CD4-positive, alpha-beta T cell treated with Interleukin-15 for 1 hour (primary cell): ENCODE data around the gene GTF2E1.
"Not testable (repeated sequence)": the region's sequence is repeated elsewhere in the genome, so short reads cannot be mapped to it uniquely, and the experiment has no call there.

Experiments used
- DNase-seq: peaks from one replicate; pipeline ENCODE4 v3.0.0-alpha.2; 2020

The GTF2E1 gene

GRCh38 chr3:120756061-120756460, 13.5 kb downstream of the GTF2E1 start:
- no peak for DNase-seq

GRCh38 chr3:120758551-120758950, 16.0 kb downstream of the GTF2E1 start:
- DNase-seq, result not testable (repeated sequence)

- no peak for DNase-seq
Measured at GRCh38 chr3:120762615-120763014, 20.1 kb downstream of the GTF2E1 start.

- no peak for DNase-seq
Measured at GRCh38 chr3:120763601-120764000, 21.1 kb downstream of the GTF2E1 start.

DNA sequence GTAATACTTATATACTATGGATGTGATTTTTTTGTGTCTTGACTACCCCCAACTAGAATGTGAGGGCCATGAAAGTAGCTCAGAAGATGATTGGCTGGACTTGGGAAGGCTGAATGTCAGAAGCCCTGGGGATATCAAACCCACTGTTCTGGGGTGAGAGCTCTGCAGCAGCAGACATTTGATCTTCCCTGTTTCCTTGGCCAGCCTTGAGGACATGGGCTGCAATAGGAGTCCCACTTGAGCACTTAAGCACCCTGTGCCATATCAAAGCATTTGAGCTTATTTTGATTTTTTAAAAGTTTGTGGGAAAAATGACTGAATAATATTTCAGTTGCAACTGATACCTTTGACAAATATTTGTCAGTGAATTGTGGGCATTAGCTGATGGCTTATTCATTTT, 21.7 kb downstream of the GTF2E1 start:
- no peak for DNase-seq

GRCh38 chr3:120765830-120766493, 23.4 kb downstream of the GTF2E1 start:
- DNase-seq, result no peak

- no peak for DNase-seq
Measured at GRCh38 chr3:120766576-120766975, 24.0 kb downstream of the GTF2E1 start.

DNA sequence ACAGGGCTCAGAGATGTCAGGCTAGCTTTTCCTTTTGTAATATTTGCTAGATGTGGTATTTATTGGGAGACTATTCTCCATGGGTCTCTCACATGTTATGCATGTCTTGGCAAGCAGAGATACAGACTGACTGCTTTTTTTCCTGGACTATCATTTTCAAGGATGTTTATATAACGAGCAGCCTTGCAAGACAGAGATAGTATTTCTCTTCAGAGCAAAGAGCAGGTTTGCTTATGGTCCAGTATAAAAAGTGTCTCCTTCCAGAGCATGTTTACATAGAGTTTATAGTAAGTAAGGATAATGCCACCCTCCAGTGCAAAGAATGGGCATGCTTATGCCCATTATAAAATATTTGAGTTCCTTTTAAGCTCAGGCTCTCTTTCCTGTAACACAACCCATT, 24.6 kb downstream of the GTF2E1 start:
- no peak for DNase-seq

- DNase-seq, result no peak
Measured at GRCh38 chr3:120769436-120769835, 26.9 kb downstream of the GTF2E1 start.

DNA sequence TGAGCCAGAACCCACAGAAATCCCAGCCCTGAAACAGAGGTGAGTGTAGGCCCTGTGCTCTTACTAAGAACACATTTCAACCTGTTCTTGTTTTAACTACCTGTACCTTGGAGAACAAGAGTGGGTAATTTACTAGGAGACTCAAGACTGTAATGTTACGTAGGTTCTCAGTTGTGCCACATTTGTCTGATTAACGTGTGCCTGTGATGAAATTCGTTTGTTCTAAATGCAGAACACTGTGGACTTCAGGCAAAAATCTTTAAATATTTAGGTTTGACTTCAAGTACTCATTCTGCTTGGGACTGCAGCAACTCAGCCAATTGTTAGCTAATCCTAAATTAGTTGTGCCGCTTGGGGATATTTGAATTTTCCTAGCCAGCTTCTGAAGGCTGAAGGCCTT, 28.3 kb downstream of the GTF2E1 start:
- no peak for DNase-seq

DNA sequence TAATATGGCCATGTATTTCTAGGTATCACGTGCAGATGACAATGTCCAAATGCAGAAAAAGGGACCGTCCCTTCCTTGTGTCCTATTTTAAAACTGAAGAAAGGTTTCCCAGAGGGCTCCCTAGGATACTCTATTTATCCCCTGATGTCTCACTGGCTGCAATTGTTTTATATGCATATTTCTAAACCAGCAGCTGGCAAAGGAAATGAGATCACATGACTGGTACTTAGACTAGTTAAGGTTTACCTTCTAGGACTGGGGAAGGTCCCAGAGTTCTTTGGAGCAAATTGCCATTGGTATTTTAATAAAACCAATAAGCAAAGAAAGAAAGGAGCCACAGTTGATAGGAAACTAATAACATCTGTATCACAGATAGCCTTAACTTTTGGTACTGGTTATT, 29.5 kb downstream of the GTF2E1 start:
- no peak for DNase-seq

DNA sequence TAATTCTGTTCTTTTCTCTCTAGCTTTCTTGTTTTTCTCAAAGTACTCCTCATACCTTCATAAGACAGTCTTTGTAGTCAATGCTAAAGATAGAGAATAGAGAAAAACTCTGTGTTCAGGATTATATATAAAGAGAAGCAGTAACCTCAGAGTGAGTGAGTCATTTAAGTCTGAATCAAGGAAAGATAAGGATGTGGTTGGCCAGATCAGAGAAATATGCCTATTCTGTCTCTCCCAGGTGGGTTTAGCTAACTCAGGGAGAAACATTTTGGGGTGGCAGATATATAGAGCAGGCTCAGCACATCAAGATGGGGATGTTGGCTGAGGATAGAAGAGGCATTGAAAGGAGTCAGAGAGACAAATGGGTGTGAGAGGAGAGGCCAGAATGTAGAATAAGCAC, 31.4 kb downstream of the GTF2E1 start:
- DNase-seq, result no peak

- no peak for DNase-seq
Measured at GRCh38 chr3:120775411-120775810, 32.9 kb downstream of the GTF2E1 start.

- DNase-seq, result no peak
Measured at GRCh38 chr3:120778776-120779175, 36.2 kb downstream of the GTF2E1 start.

- peak; percentile 16 for DNase-seq
Measured at GRCh38 chr3:120780977-120781376, 38.4 kb downstream of the GTF2E1 start.

- DNase-seq, result not testable (repeated sequence)
Measured at GRCh38 chr3:120785832-120786231, 43.3 kb downstream of the GTF2E1 start.

GRCh38 chr3:120791010-120791409, 48.5 kb downstream of the GTF2E1 start:
- DNase-seq, result no peak

DNA sequence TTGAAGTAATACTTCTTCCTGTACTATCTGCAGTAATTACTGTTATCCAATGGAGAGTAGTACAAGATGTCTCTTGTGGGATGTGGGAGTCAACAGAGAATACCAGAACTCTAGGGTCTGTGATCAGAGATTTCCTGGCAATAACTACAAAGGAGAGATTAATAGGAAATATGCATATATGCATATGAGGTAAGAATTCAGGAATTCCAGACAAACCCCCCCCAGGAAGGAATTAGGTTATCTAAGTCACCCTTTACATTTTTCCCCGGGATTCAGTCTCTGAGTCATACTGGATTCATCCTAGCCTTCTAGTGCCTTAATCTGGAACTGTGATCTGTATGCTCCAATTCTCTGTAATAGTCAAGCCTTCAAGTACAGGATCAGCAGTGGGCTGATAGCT, 49.4 kb downstream of the GTF2E1 start:
- no peak for DNase-seq

- no peak for DNase-seq
Measured at GRCh38 chr3:120793601-120794000, 51.1 kb downstream of the GTF2E1 start.

- peak; percentile 71 for DNase-seq
Measured at GRCh38 chr3:120795017-120795648, 52.6 kb downstream of the GTF2E1 start.

GRCh38 chr3:120795959-120796358, 53.4 kb downstream of the GTF2E1 start:
- no peak for DNase-seq

DNA sequence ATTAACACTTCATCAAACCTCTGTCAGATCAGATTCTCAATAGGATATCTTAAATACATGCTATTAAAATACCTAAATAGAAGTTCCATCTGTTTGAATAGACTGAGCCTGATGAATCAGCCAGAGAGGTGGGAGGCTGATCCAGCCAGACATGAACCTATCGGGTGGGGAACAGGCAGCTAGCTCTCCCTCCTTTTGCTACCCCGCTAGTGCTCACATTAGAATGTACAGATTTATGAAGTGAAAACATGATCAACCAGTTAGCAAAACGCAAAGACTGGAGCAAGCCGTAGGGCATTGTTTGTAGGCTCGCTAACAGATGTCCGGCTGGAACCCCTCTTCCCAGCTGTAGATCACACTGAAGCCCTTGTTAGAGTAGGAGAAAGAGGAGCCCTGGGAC, 54.4 kb downstream of the GTF2E1 start:
- no peak for DNase-seq

GRCh38 chr3:120797857-120798256, 55.3 kb downstream of the GTF2E1 start:
- no peak for DNase-seq

DNA sequence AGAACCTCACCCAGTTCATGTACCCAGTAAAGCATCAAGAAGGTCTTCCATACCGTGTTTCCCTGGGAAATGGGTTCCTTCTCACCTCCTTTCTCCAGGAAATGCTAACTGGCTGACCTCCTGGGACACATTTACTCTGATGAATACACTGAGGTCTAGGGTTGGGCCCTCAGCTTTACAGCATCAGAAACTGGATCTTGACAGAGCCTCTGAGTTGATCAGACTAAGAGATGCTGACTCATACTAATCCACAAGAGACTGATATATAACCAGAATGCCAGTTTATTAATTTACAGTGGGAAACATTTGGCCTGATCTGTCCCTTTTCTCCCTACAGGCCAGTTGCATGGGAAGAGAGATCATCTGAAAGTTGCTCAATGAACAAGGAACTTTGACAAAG, 55.8 kb downstream of the GTF2E1 start:
- no peak for DNase-seq

- no peak for DNase-seq
Measured at GRCh38 chr3:120800625-120801024, 58.1 kb downstream of the GTF2E1 start.
